ENCODE results near the gene SLC1A6.
"Not testable (repeated sequence)": the region's sequence is repeated elsewhere in the genome, so short reads cannot be mapped to it uniquely, and the experiment has no call there.

SLC1A6 gene

DNA sequence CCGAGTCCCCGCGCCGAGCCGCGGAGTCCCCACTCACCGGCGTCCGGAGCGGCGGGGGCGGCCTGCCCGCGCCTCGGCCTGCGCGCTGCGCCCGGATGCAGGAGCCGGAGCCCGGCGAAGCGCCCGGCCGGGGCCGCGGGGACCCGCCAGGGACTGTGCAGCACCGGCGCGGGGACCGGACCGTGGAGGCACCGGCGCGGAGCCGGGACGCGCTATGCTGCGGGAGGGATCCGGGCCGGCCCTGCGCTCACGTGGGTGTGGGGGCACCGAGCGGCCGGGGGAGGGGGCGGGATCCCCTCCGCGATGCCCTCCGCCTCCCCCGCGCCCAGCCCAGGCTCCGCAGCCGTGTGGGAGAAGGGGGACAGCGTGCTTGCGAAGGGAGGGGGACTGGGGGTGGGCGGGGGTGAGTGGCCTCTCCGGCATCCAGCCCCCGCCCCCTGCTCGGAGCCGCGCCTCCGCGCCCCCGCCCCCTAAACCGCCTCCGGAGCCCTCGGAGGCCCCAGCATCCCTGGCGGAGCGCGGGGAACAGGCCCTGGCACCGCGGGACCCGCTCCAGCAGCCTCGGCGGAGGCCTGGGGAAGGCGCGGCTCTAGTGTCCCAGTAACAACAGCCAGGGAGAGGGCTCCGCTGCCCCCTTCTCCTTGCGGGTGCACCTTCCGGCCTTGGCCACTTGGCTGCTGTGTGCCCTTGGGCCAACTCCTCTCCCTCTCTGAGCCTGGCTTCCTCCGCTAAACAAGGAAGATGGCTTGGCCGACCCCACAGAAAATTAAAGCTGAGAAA lies at the start of gene SLC1A6:
SLC1A6 (minus strand) TSS at position 389 of the 780 bp plus-strand sequence. CDS start 6,954 bp downstream, outside the sequence.
- no peak for DNase-seq

- DNase-seq, result no peak
Measured at GRCh38 chr19:15028490-15028889, 48.8 kb upstream of the SLC1A6 start.

DNA sequence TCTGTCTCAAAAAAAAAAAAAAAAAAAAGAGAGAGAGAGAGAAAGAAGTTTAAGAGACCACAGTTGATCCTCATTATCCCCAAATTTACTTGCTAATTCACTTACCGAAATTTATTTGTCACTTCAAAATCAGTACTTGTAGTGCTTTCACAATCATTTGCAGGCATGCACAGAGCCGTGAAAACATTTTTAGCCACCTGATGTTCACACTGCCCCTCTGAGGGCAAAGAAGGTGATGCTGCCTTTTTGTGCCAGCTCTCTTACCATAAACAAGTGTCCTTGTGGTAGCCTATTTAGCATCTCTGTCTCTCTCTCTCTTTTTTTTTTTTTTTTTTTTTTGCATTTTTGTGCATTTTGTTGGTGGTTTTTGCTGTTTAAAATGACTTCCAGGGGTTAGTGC lies 45.6 kb upstream of the SLC1A6 start:
- DNase-seq, result no peak

GRCh38 chr19:15022752-15023151 lies 43.1 kb upstream of the SLC1A6 start:
- no peak for DNase-seq

GRCh38 chr19:15021286-15022007 lies 41.8 kb upstream of the SLC1A6 start:
- no peak for DNase-seq

GRCh38 chr19:15018836-15019235 lies 39.2 kb upstream of the SLC1A6 start:
- DNase-seq, result not testable (repeated sequence)

- DNase-seq, result no peak
Measured at GRCh38 chr19:15015946-15016542, 36.4 kb upstream of the SLC1A6 start.

DNA sequence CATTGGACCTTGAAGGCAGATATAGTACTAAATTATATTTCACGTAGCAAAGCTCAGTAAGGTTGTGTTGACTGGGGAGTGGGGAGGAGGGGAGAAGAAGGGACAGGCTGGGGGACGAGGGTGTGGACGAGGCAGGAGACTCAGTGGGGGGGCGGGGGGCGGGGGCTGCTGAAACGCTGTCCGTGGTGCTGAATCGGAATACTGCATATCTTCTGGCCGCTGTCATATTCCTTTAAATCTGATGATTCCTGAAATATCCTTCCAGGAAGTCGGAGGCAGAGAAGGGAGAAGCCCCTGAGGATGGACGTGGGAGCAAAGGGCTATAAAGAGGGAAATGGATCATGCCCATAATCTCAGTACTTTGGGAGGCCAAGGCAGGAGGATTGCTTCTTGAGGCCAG lies 34.9 kb upstream of the SLC1A6 start:
- DNase-seq, result no peak

GRCh38 chr19:15010501-15011300 lies 31.0 kb upstream of the SLC1A6 start:
- DNase-seq, result no peak

- DNase-seq, result no peak
Measured at GRCh38 chr19:15008308-15008707, 28.6 kb upstream of the SLC1A6 start.

GRCh38 chr19:14997981-14998380 lies 18.3 kb upstream of the SLC1A6 start:
- DNase-seq, result no peak

DNA sequence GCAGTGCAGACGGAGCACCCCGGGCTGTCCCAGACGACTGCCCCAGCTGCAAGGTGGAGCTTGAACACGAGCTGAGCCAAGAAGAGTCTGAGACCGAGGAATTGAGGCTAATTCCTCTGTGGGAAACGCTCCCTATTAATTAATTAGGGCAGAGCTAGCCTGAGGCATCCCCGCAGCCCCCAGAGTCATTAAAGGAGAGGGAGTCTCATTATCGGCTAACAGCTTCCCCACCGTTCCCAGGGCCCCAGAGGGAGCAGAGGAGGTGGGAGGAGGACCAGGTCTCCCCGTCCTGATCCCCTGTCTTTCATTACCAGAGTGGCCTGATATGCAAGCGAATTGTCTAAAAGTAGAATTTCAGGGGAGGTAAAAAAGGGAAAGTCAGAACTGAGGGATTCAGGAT lies 13.1 kb upstream of the SLC1A6 start:
- DNase-seq, result no peak

DNA sequence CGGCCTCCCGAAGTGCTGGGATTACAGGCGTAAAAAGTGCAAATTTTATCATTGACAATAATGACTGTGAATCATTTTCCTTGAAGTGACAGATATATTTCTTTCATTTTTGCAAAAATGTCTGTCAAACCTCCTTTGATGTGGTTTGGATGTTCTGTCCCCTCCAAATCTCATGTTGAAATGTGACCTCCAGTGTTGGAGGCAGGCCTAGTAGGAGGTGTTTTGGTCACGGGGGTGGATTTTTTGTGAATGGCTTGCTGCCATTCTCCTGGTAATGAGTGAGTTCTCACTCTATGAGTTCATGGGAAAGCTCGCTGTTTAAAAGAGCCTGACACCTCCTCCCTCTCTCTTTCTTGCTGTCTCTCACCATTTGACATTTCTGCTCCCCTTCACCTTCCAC lies 5.5 kb upstream of the SLC1A6 start:
- DNase-seq, result no peak

- DNase-seq, result no peak
Measured at GRCh38 chr19:14978161-14978776, 1.4 kb downstream of the SLC1A6 start.

GRCh38 chr19:14977128-14977527 lies 2.5 kb downstream of the SLC1A6 start:
- DNase-seq, result no peak

- no peak for DNase-seq
Measured at GRCh38 chr19:14974488-14974887, 5.2 kb downstream of the SLC1A6 start.

- DNase-seq, result no peak
Measured at GRCh38 chr19:14972676-14973075, 7.0 kb downstream of the SLC1A6 start.

DNA sequence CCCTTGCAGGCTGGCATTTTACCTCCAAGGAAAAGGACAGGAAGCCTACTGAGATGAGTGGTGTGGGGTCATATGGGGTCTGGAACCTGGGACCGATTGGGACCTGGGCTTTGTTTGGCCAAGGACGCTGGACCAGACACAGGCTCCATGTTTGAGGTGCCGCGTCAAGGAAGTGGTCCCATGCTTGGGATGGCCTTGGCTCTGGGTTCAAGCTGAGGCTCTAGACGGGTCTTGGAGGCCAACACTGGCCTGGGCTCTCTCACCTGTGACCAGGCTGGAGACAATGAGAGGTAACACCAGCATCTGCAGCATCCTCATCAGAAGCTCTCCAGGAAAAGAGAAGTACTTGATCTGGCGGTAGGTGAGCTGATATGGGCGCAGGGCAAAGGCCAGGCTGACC lies 8.2 kb downstream of the SLC1A6 start:
- no peak for DNase-seq

- no peak for DNase-seq
Measured at GRCh38 chr19:14968247-14968646, 11.4 kb downstream of the SLC1A6 start.

DNA sequence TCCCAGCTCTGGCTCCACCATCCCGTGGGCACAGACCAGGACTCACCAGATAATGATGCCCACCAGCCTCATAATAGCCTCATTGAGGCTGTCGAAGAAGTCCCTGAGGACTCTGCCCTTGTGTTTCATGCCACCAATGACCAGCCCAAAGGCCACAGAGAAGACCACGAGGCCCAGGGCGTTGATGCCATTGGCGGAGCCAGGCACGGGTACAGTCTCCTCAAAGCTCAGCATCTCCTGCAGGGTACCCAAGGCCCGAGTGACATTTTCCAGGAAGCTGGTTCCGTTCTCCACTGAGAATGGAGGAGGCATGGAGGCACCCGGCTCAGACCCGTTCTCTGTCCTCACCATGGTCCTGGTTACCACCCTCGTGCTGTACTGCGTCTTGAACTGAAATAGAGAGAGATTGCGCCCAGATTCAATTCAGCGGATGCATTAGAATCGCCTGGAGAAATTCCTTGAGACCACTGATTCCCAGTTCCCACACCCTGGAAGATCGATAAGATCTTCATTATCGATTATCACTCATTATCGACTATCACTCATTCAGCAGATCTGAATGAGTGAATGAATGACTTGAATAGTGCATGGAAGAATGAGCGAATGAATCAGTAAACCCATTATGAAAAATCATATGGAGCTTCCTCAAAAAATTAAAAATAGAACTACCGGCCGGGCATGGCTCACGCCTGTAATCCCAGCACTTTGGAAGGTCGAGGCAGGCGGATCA lies 17.5 kb downstream of the SLC1A6 start:
- no peak for DNase-seq

DNA sequence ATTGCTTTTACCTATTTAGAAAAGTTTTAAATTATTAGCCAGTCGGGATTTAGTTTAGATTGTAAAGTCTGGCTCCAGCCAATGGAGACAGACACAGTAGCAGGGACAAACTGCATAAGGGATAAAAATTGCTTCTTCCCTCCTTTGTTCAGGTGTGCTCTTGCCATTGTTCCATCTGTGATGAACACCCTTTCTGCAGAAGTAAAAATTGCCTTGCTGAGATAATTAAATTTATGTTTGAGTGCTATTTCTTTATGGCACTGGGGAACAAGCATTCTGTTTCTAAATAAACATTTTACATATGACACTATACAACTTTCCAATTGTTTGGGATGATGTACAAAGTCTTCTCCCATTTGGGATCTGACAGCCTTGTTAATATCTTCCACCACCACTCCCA lies 20.4 kb downstream of the SLC1A6 start:
- no peak for DNase-seq

DNA sequence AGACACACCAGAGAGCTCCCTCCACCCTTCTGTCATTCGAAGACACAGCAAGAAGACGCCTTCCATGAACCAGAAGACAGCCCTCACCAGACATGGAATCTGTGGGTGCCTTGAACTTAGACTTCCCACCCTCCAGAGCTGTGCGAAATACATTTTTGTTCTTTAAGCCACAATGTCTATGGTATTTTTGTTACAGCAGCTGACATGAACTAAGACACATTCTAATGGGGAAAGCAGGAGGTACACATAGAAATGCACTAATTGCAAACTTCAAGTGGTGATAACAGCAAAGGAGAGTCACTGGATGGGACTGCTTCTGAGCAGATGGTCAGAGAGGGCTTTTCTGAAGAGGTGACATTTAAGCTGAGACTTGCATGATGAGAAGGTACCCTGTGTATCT lies 22.2 kb downstream of the SLC1A6 start:
- DNase-seq, result no peak

All from activated naive CD4-positive, alpha-beta T cell (primary cell).